ENCODE measurements around the gene ZFPL1. TPM values are rescaled to one million over a fixed set of nuclear protein-coding genes. Genes with fewer than 3 reads are reported as not detected.

ZFPL1 gene
- 35.1 to 37.1 TPM (median 36.6 TPM) in 5 replicates for total RNA-seq (2022; extraction: Qiagen RNA extraction)

DNA sequence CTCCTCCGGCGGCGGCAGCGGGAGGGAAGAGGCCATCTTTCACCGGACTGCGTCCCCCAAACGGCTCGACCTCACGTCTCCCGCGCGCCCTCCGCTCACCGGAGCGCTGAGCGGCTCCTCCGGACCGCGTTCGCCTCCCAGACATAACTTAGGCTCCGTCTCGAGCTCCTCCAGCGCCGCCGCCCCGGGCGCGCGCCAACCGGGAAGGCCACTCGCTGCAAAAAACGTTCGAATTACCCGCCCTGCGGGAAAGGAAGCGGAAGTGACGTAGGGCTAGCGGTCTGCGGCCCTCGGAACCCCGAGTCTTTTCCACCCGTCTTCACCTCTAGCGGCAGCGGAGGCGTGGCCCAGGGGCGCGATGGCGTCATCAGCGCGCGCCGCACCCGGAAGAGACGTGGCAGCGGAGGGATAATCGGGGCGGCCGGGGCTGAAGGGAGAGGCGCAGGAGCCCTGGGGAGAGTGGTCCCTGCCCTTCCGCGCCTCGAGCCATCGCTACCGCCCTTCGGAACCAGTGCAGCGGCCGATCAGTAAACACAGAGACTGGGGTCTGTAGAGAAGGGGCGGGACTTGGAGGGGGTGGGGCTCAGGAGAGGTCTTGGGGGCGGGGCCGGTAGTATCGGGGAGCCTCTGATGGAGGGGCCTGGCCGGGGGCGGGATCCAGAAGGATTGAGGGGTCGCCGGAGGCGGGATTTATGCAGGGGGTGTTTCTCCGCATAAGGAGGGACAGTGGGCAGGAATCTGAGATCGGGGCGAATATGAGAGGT, at the start of gene ZFPL1, which contains the start of gene CDCA5:
TSS of gene ZFPL1 (plus strand) at position 389 of the 764 bp plus-strand sequence. CDS start 477 bp downstream, outside the sequence.
TSS of gene CDCA5 (minus strand) at position 207 of the 764 bp plus-strand sequence. CDS start at position 145, 62 bp downstream.

DNA sequence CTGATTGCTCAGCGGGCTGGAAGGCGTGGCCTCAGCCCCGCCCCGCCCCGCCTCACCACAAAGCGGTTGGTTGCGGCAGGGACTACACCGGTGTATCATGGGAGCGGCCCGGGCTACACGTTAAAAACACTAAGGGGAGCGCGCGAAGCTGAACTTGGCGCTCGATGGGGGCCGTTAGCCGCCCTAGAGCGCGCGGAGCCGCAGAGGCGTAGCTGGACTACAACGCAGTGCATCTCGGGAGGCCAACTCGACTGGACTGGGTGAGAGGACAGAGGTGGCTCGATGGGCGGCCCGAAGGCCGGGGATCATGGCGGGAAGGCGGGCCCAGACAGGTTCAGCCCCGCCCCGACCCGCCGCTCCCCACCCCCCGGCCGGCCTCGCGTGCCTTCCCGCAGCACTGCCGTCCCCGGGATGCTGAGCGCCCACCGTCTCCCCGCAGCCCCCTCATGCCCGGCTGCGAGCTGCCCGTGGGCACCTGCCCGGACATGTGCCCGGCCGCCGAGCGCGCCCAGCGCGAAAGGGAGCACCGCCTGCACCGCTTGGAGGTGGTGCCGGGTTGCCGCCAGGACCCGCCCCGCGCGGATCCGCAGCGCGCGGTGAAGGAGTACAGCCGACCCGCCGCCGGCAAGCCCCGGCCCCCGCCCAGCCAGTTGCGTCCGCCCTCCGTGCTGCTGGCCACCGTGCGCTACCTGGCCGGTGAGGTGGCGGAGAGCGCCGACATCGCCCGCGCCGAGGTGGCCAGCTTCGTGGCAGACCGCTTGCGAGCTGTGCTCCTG, 43.0 kb upstream of the ZFPL1 start, which contains the start of gene SAC3D1:
TSS of gene SAC3D1 (plus strand) at position 364 of the 776 bp plus-strand sequence. CDS start at position 447, 83 bp downstream.

GRCh38 chr11:65058419-65059054, 25.5 kb upstream of the ZFPL1 start, which contains the start of gene NAALADL1:
TSS of gene NAALADL1 (minus strand) at chr11:65058553. CDS start at chr11:65058521, 32 bp downstream.

DNA sequence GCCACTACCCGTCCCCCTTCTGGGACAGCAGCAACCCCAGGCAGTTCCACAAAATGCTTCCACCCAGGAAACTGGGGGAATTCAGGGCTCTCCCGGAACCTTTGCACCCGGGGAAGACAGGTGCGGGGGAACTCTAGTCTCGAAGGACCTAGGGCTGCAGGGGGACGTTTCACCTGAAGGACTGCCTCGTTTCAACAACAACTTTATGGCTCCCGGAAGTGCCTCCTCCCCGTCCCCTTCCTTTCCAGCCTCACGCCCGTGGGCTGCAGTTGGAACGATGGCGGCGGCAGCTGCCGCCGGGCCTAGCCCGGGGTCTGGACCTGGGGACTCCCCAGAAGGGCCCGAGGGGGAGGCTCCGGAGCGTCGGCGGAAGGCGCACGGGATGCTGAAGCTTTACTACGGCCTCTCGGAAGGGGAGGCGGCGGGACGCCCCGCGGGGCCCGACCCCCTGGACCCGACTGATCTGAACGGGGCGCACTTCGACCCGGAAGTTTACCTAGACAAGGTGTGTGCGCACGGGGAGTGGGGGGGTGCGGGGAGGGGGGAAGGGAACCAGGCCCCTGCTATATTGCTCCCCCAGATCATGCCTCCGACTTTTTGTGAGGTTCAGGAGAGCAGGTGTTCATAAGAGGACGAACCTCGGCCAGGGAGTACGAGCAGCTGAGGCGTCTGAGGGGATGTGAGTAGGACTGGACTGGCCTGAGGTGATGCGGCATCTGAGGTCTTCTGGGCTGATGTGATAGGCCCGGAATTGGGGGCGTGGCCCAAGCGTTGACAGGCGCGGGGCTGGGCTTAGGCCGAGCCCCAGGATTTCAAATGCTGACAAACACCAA, 12.2 kb downstream of the ZFPL1 start, which contains the start of gene VPS51:
TSS of gene VPS51 (plus strand) at position 241 of the 833 bp plus-strand sequence. CDS start at position 278, 37 bp downstream.

DNA sequence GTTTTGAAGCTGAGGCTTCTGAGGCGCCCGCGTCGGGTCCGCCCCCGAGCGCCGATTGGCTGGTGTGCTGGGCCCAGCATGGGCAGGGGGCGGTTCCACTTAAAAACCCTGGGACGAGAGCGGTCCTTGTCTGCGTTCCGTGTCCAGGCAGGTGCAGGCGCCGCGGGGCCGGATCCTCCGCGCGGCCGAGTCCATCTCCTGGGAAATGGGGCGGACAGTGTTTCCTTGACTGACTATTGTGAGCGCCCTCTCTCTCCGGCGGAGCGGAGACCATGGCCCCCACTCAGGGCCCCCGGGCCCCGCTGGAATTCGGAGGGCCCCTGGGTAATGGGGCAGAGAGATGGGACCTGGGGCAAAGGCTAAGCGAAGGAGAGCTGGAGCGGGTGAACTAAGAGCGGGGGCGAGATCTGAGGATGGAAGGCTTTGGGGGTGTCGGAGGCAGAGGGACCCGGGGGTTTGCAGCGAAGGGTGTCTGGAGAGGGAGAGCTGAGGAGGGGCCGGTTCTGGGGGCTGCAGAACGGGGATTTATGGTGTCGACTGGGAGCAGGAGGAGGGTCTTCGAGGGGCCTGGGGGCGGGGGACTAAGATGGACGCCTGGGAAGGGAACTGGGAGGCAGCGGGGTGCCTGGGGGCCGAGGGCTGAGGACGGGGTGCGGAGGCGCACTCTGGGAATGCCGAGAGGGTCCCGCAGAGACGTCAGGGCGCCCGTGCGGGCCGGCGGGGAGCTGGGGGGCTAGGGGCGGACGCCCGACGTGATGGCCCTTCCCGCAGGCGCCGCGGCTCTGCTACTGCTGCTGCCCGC, 27.9 kb downstream of the ZFPL1 start, which contains the start of gene TM7SF2:
TSS of gene TM7SF2 (plus strand) at position 129 of the 802 bp plus-strand sequence. CDS start at position 273, 144 bp downstream.

DNA sequence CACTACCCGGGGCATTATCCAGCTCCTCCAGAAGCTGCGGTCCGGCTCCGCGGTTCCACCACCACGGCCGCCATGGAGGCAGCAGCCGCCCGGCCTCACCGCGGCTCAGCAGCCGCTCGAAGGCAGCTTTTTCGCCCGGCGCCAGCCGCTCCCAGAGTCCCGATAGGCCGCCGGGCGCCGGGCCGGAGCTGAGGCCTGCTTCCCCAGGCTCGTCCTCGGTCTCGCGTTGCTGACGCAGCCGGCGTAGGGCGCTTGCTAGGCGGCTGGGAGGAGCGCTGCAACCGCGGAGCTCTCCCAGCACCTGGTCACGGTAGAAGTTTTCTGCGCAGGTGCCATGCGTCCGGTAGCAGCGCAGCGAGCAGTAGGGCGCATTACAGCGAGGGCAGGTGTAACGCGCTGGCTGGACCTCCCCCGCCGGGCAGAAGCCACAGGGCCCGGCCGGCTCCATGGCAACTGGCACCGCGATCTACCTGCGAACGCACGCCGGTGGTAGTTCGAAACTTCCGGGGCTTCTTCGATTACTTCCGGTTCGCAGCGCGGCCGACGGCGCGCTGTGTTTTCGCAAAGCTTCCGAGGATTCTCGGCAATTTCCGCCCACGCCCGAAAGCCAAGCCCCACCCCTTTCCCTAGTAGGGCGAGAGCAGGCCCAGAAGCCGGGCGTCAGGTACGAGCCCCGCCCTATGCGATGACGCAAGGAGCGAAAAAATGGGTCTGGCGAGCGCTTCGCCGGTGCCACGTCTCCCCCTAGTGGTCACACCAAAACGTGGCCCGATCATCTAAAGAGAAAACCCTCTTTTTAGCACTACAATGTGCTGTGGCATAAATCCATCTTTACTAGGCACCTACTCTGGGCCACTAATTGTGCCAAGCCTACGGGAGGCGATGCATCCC, 33.4 kb downstream of the ZFPL1 start, which contains the start of gene ZNHIT2:
TSS of gene ZNHIT2 (minus strand) at position 496 of the 891 bp plus-strand sequence. CDS start at position 448, 48 bp downstream.

GRCh38 chr11:65121865-65122696, 38.1 kb downstream of the ZFPL1 start, which contains the start of the genes FAU and MRPL49:
TSS of gene FAU (minus strand) at chr11:65122134. CDS start at chr11:65121813, 321 bp downstream.
TSS of gene MRPL49 (plus strand) at chr11:65122321. CDS start at chr11:65122347, 26 bp downstream.

DNA sequence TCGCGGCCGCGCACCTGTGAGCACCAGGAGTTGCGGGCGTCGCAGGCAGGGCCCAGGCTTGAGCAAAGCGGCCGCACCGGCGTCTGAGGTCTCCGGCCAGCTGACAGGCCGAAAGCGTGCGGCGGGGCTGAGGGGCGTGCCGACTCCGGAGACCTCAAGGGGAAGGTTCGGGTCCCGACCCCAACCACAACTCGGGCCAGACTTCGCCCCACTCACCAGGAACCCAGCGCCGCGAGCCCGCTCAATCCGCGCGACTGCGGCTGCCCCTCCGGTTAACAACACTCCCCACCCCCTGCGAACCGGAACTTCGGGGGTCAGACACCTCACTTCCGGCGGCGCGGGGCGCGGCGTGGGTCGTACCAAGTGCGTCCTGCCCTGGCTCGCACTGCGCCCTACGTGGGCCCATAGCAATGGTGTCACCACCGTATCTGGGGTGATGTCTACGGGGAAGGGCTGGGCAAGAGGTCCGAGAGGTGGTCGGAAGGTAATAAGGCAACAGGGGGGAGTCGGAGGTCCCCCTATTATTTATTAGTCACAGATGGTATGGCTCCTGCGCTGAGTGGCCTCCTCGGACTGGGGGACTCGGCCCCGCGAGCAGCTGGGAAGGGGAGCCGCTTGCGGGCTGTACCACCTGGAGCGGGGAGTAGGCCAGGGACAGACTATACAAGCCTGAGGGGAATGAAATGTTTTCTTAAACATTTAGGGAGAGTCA, 50.4 kb downstream of the ZFPL1 start, which contains the start of gene SYVN1:
TSS of gene SYVN1 (minus strand) at position 280 of the 712 bp plus-strand sequence. CDS start 918 bp downstream, outside the sequence.

Other genes with a start within 250 kb of the ZFPL1 start
- gene CDC42BPG, start 239.6 kb upstream of the ZFPL1 start, total RNA-seq (2022; extraction: Qiagen RNA extraction): 1.3 to 1.8 TPM (median 1.5 TPM) in 5 replicates
- gene EHD1, start 205.6 kb upstream of the ZFPL1 start, total RNA-seq (2022; extraction: Qiagen RNA extraction): 94.8 to 121 TPM (median 111 TPM) in 5 replicates
- gene ATG2A, start 167.0 kb upstream of the ZFPL1 start, total RNA-seq (2022; extraction: Qiagen RNA extraction): 13.7 to 22.4 TPM (median 20.9 TPM) in 5 replicates
- 3.4 to 5.3 TPM (median 4.5 TPM) in 5 replicates for gene PPP2R5B, start 159.5 kb upstream of the ZFPL1 start, total RNA-seq (2022; extraction: Qiagen RNA extraction)
- not detected in 5 replicates for gene GPHA2, start 148.3 kb upstream of the ZFPL1 start, total RNA-seq (2022; extraction: Qiagen RNA extraction)
- gene MAJIN, start 112.1 kb upstream of the ZFPL1 start, total RNA-seq (2022; extraction: Qiagen RNA extraction): not detected in 5 replicates
- 0.58 to 0.79 TPM (median 0.63 TPM) in 5 replicates for gene BATF2, start 87.3 kb upstream of the ZFPL1 start, total RNA-seq (2022; extraction: Qiagen RNA extraction)
- 162 to 198 TPM (median 189 TPM) in 5 replicates for gene ARL2, start 70.1 kb upstream of the ZFPL1 start, total RNA-seq (2022; extraction: Qiagen RNA extraction)
- gene SNX15, start 56.8 kb upstream of the ZFPL1 start, total RNA-seq (2022; extraction: Qiagen RNA extraction): 20.8 to 25.4 TPM (median 23.6 TPM) in 5 replicates
- 35.4 to 58.5 TPM (median 57.6 TPM) in 5 replicates for gene SAC3D1, start 43.0 kb upstream of the ZFPL1 start, total RNA-seq (2022; extraction: Qiagen RNA extraction)
- gene NAALADL1, start 25.7 kb upstream of the ZFPL1 start, total RNA-seq (2022; extraction: Qiagen RNA extraction): not detected in 5 replicates
- gene CDCA5, start 182 bp upstream of the ZFPL1 start, total RNA-seq (2022; extraction: Qiagen RNA extraction): 67.5 to 78.7 TPM (median 73.1 TPM) in 5 replicates
- gene VPS51, start 12.0 kb downstream of the ZFPL1 start, total RNA-seq (2022; extraction: Qiagen RNA extraction): 51.5 to 77.8 TPM (median 55.8 TPM) in 5 replicates
- gene TM7SF2, start 27.6 kb downstream of the ZFPL1 start, total RNA-seq (2022; extraction: Qiagen RNA extraction): 4.1 to 7.2 TPM (median 5.6 TPM) in 5 replicates
- gene ZNHIT2, start 33.5 kb downstream of the ZFPL1 start, total RNA-seq (2022; extraction: Qiagen RNA extraction): 13.3 to 24.2 TPM (median 21.9 TPM) in 5 replicates
- 834 to 1,066 TPM (median 993 TPM) in 5 replicates for gene FAU, start 37.9 kb downstream of the ZFPL1 start, total RNA-seq (2022; extraction: Qiagen RNA extraction)
- gene MRPL49, start 38.1 kb downstream of the ZFPL1 start, total RNA-seq (2022; extraction: Qiagen RNA extraction): 67.8 to 77.4 TPM (median 68.7 TPM) in 5 replicates
- 29.0 to 41.9 TPM (median 39.5 TPM) in 5 replicates for gene SYVN1, start 50.3 kb downstream of the ZFPL1 start, total RNA-seq (2022; extraction: Qiagen RNA extraction)
- not detected in 5 replicates for gene SPDYC, start 86.0 kb downstream of the ZFPL1 start, total RNA-seq (2022; extraction: Qiagen RNA extraction)
- gene CAPN1, start 97.7 kb downstream of the ZFPL1 start, total RNA-seq (2022; extraction: Qiagen RNA extraction): 107 to 119 TPM (median 117 TPM) in 5 replicates
- 12.4 to 15.4 TPM (median 13.8 TPM) in 5 replicates for gene POLA2, start 177.7 kb downstream of the ZFPL1 start, total RNA-seq (2022; extraction: Qiagen RNA extraction)
- 14.1 to 21.9 TPM (median 19.2 TPM) in 5 replicates for gene CDC42EP2, start 230.6 kb downstream of the ZFPL1 start, total RNA-seq (2022; extraction: Qiagen RNA extraction)
- gene DPF2, start 249.6 kb downstream of the ZFPL1 start, total RNA-seq (2022; extraction: Qiagen RNA extraction): 39.6 to 46.8 TPM (median 40.9 TPM) in 5 replicates

Data from A549 treated with AZD2906 at 1 μM for 4 hours (cell line).